Activated CD4-positive, CD25-positive, alpha-beta regulatory T cell treated with anti-CD3 and anti-CD28 coated beads, Interleukin-2, amount 50 U/mL, for 72 hours (primary cell): ENCODE measurements around the gene JAK1.
"Not testable (repeated sequence)": the region's sequence is repeated elsewhere in the genome, so short reads cannot be mapped to it uniquely, and the experiment has no call there.

Experiments
- DNase-seq: peaks from one replicate; pipeline ENCODE4 v3.0.0; 2021

The JAK1 gene

DNA sequence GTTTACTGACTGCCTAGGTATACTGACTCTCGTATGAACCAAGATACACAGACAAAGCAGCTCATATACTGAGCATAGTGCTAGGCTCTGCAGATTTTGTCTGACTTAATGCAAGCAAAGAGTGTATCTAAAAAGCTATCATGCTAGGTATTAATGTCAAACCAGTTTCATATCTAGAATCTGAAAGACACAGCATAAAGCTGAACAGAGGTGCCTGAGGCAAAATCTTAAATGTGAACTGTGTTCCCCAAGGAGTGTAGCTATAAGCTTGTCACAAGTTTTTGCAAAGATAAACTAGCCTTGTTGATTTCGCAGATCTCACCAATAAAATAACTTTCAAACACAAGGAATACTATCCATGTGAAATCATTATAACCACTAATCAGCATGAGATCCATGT lies 18.1 kb downstream of the JAK1 start:
- no peak for DNase-seq

- DNase-seq, result no peak
These were observed 19.4 kb downstream of the JAK1 start for GRCh38 chr1:64946916-64947315.

- DNase-seq, result no peak
These were observed 21.4 kb downstream of the JAK1 start for GRCh38 chr1:64944913-64945312.

DNA sequence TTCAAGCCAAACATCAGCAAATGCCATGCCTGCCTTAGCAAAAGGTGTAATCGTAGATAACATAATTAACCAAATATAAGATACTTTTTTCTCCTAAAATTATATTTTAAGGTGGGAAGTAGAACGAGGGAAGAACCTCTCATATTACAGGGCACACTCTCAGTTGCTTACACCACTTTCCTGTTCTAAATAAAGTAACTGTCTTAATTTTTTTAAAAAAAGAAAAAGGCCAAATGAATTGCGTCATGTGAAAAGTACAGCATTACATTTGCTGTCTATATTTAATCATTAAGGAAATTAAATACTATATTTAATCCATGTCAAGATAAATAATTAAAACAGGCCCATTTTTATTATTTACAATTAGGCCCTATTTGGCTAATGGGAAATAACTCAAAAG lies 23.7 kb downstream of the JAK1 start:
- DNase-seq, result no peak

GRCh38 chr1:64942118-64942517 lies 24.2 kb downstream of the JAK1 start:
- DNase-seq, result no peak

GRCh38 chr1:64941461-64942117 lies 24.8 kb downstream of the JAK1 start:
- DNase-seq, result no peak

- DNase-seq, result no peak
These were observed 26.3 kb downstream of the JAK1 start for GRCh38 chr1:64940025-64940424.

DNA sequence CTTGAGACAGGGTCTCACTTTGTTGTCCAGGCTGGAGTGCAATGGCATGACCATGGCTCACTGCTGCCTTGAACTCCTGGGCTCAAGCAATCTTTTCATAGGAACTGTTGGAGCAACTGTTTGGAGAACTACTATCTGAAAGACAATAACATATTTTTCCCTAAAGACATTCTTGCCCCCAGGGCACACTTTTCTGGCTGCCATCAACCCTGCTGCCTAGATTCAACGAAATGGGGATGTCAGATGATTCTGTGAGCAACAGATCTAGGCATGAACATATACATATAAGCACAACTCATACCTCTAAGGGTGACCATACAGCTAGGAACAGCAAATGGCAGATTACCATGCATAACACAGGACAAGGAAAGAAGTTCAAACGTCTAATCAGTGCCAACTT lies 27.4 kb downstream of the JAK1 start:
- DNase-seq, result no peak

GRCh38 chr1:64936956-64937355 lies 29.4 kb downstream of the JAK1 start:
- DNase-seq, result no peak

DNA sequence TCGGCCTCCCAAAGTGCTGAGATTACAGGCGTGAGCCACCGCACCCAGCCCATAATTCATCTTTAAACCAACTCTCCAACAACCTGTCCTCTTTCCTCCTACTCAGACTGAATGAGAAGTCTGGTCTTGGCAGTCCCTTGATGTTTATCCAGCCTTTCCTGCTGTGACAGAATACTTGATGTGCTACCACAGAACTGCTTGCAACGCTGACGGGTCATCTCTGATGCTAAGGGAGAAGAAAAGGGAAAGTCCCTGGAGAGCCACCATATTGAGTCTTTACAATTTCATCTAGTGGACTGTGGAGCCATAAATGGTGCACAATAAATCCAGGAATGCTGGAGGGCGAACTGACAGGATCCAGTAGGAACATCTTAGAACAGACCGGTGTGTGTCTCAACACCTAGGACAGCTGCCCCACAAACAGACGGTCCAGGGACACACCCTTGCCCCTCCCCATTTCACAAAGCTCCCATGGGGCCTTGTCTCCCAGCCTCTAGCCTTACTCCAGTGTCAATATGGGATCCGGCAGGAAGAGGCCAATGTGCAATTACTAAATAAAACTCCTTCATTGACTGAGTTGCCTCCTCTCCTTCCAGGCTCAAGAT lies 30.7 kb downstream of the JAK1 start:
- no peak for DNase-seq

GRCh38 chr1:64934878-64935275 lies 31.5 kb downstream of the JAK1 start:
- no peak for DNase-seq

GRCh38 chr1:64934115-64934877 lies 32.1 kb downstream of the JAK1 start:
- DNase-seq, result no peak

DNA sequence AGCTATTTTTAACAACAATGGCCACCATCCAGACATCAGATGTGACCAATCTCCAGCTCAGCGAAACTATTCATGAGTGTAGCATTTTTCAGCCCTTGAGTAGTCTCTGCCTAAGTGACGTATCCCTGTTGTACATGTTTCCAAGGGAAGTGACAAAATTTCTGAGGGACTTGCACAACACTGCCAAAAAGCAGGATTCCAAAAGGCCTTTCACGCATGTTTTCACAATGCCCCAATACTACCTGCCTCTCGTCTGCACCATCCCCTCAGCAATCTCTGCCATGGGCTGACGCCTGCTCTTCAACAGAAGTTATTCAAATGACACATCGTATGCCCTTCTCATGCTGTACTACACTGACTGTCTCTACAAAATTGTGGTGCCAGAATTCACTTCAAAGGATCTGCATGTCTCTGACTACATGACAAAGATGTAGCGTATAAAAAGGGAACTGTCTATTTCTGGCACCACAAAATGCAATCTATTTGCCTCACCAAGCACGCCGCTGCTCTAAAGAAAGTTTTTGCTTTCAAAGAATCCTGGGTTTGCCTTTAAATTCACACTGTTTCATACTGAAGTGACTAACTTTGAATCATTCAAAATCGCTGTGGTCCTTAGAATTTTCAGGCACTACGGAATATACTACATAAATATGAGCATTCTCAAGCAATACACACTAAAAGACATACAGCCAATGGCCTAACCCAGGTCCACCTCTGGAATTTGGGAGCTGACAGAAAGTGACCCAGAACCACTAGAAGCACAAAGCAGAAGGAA lies 32.9 kb downstream of the JAK1 start:
- DNase-seq, result no peak

GRCh38 chr1:64932962-64933295 lies 33.4 kb downstream of the JAK1 start:
- DNase-seq, result no peak

DNA sequence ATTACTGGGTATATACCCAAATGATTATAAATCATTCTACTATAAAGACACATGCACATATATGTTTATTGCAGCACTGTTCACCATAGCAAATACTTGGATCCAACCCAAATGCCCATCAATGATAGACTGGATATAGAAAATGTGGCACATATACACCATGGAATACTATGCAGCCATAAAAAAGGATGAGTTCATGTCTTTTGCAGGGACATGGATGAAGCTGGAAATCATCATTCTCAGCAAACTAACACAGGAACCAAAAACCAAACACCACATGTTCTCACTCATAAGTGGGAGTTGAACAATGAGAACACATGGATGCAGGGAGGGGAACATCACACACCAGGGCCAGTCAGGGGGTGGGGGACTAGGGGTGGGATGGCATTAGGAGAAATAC lies 35.7 kb downstream of the JAK1 start:
- not testable (repeated sequence) for DNase-seq

GRCh38 chr1:64929221-64929620 lies 37.1 kb downstream of the JAK1 start:
- no peak for DNase-seq

DNA sequence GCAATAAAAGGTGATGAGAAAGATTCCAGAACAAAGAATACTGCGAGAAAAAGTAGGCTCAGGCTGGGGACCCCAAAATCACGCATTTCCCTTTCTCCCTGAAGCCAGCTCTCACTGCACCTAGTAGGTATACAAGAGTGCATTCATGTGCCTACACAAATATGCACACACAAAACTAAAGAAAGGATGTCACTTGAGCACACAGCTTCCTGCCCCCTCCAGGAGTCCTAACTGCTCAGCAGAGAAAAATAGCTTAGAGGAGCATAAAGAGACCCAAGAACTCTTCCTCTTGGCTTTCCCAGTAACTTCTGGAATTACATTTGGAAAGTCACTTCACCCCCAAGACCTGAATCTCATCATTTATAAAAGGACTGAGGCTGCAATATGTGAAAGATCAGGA lies 38.0 kb downstream of the JAK1 start:
- no peak for DNase-seq

GRCh38 chr1:64925594-64925993 lies 40.8 kb downstream of the JAK1 start:
- no peak for DNase-seq

- DNase-seq, result no peak
These were observed 43.0 kb downstream of the JAK1 start for GRCh38 chr1:64923294-64923718.

DNA sequence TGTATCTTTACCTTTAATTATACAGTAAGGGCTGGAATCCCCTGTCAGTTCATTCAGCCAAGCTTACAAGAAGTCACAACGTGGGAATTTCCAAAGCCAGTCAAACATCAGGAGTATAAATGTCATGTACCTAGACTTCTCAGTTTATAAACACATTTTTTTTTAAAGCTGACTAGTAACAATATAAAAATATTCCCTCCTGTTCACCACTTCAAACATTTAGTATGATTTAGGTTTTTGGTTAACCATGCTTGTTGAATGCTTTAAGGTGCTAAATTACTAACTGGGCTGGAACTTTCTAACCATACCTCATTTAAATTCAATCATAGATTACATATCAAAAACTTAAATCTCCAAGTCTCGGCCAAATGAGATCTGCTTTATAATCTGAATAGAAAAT lies 44.0 kb downstream of the JAK1 start:
- no peak for DNase-seq

DNA sequence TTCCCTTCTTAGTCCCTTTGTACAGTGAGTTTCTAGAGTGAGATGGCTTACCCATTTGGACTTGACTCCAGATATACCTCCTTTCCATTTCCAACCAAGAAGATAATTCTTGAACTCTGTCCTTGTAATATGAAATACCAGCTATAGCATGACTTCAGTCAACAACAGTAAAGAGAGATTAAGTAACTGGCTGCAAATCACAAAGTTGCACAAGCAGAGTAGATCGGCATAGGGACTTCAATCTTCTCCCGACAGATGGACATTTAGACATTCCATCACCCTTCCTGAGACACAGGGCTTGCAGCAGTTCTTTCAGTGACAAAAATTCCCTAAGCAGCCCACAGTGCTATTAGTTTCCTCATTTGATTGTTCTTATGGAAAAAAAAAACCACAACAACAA lies 44.6 kb downstream of the JAK1 start:
- no peak for DNase-seq

DNA sequence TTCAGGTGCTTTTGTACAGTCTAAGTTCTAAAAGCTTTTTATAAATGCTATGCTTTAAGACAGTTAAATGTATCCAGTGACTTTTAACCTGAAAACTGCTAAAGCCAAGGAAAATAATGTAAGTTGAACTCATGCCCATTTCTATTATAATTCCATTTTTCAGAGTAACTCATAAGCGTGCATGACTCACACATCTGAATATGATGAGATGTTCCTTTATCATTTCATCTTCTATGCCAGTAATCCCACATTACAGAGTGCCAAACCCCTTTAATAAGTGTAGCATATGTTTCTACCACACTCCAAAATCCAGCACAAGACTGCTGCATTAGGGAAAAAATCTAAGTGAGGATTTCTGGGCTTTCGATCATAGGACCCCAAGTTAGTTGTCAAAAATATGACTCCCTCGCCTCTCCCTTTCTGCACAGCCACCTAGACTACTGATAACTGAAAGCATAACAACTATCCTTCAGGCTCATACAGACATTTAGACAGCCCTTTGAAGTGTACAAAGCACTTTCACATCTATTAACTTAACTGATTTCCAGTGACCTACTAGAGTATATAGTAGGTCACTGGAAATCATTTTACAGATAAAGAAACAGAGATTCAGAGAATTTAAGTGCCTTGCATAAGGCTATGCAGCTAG lies 45.3 kb downstream of the JAK1 start:
- no peak for DNase-seq

GRCh38 chr1:64919120-64919519 lies 47.2 kb downstream of the JAK1 start:
- DNase-seq, result not testable (repeated sequence)
